Astrocyte of the spinal cord (primary cell): Measurements from ENCODE around the gene HDLBP.

Experiments
- DNase-seq: peaks from one replicate; pipeline ENCODE4 v3.0.0; 2011; ENCODE audit warnings: low read depth, low spot score
- H3K4me3 ChIP-seq: 2 replicates; pipeline ENCODE4 v1.5.1; 2011; ENCODE audit warnings: low read depth, mild to moderate bottlenecking, low read length, moderate library complexity
- CTCF ChIP-seq: IDR thresholded peaks from 2 replicates; pipeline ENCODE4 v1.5.1; 2012; ENCODE audit warnings: low read depth, mild to moderate bottlenecking, low read length, inconsistent platforms
- in situ Hi-C: cut with HindIII; loops from 2 replicates; pipeline ENCODE4 v1.10.0; 2017; ENCODE audit warnings: low sequenced_read_pairs

HDLBP gene

DNA sequence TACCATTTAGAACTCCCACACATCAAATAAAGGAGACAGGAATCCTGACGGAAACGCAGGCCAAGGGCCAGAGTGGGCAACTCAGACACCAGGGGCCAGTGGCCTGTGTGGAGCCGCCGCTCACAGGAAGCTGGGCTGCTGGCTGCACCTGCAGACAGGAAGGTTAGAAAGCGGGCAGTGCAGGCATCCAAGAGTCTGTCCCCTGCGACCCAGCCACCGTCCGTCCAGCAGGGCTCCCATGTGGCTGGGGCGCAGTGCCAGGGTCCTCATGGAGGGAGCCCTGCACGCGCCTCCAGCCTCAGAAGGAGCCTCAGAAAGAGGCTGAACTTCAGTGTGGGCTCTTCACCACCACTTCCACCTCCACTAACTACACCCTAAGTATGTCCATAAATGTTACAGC, 129.5 kb downstream of the HDLBP start:
- H3K4me3 ChIP-seq: no peak overlapping the region
- in situ Hi-C loops: no loop called here
- no peak for DNase-seq
- no peak for TF ChIP-seq CTCF

DNA sequence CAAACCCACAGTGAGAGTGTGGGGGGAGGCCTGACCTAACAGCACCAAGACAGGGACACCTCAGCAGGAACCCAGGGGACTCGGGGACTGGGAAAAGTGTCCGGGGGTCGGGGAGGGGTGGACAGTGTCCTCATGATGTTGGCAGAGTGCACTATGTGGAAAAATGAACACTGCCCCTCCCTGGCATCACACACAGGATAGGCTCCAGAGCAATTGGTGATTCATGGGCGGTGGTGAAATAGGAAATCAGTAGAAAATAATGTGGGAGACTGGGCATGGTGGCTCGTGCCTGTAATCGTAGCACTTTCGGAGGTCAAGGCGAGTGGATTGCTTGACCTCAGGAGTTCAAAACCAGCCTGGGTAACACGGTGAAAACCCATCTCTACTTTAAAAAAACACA, 130.6 kb downstream of the HDLBP start:
- H3K4me3 ChIP-seq: no peak overlapping the region
- in situ Hi-C loops: no loop called here
- no peak for DNase-seq
- no peak for TF ChIP-seq CTCF

DNA sequence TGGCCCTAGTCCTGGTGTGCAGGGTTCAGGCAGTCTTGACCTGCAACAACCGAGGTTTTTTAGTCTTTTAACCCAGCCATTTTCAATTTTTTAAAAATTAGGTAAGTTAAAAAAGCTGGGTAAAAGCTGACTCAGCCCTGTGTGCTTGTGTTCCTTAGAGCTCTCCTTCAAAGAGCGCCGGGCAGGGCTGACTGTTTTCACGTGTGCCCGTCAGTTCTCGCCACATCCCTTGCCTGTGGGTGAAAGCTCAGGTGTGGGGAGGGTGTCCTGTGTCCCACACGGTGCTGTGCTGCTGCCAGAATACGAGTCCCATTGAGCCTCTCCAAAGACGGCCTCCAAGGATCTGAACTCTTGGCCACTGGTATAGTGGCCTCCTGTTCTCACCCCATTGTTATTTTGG, 132.3 kb downstream of the HDLBP start:
- in situ Hi-C loops: no loop called here
- no peak for TF ChIP-seq CTCF
- DNase-seq: no peak
- no peak overlapping the region for H3K4me3 ChIP-seq

DNA sequence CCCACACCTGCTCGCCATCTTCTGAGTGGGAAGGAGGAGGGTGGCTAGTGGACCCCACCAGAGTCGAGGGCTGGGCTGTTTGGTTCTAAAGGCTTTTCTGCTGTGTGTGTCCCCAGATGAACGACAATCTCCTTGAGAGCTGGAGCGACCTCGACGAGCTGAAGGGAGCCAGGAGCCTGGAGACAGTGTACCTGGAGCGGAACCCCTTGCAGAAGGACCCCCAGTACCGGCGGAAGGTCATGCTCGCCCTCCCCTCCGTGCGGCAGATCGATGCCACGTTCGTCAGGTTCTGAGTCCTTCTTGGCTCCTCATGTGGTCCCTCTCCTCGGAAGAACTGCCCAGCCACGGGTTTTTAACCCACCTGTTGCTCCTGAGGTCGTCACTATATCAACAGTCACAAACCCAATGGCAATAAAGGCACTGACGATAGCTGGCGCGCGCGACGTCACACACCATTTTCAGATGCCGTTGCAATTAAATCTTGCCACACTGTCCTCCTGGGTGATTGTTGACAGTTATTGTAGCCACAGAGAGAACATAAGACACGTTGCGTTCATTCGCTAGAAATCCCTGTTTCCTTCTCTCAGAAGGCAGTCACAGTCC, 132.8 kb downstream of the HDLBP start:
- no peak for TF ChIP-seq CTCF
- H3K4me3 ChIP-seq: no peak overlapping the region
- no peak for DNase-seq
- in situ Hi-C loops: no loop called here

GRCh38 chr2:241182126-241182525, 133.3 kb downstream of the HDLBP start:
- H3K4me3 ChIP-seq: no peak overlapping the region
- in situ Hi-C loops: no loop called here
- no peak for DNase-seq
- TF ChIP-seq CTCF: no peak

GRCh38 chr2:241180495-241180894, 135.0 kb downstream of the HDLBP start:
- DNase-seq: no peak
- in situ Hi-C loops: no loop called here
- TF ChIP-seq CTCF: no peak
- H3K4me3 ChIP-seq: no peak overlapping the region

DNA sequence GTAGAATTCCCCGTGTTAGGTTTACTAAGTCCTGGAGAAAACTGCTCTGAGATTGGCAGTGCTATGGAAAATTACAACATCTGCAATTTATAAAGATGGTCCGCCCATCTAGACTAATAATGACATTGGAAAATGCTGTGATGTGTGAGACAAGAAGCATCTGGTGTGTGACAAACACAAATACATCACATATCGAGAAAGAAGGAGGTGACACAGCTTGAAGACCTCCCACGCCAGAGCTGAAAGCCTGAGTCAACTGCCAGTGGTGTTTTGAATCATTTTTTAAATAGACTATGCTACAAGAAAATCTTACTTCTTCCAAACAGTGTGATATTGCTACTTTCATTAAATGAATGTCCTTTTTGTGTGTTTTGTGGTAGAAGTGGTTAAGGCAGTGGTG, 135.6 kb downstream of the HDLBP start:
- DNase-seq: no peak
- no peak overlapping the region for H3K4me3 ChIP-seq
- TF ChIP-seq CTCF: no peak
- in situ Hi-C loops: no loop called here
